Brain microvascular endothelial cell (primary cell): ENCODE results near the gene DCAF7.

ENCODE experiments used
- DNase-seq: peaks from one replicate; pipeline ENCODE4 v3.0.0-alpha.2; 2020
- H3K27ac ChIP-seq: fragments of 250-450 bp; sonication (Bioruptor Pico); 2 replicates; pipeline ENCODE4 v1.5.1; 2020; ENCODE audit warnings: mild to moderate bottlenecking, moderate library complexity
- H3K27me3 ChIP-seq: fragments of 250-450 bp; sonication (Bioruptor Pico); replicated peaks from 2 replicates; pipeline ENCODE4 v1.5.1; 2020; ENCODE audit warnings: mild to moderate bottlenecking
- H3K36me3 ChIP-seq: fragments of 250-450 bp; sonication (Bioruptor Pico); replicated peaks from 2 replicates; pipeline ENCODE4 v1.5.1; 2020; ENCODE audit warnings: mild to moderate bottlenecking
- H3K4me3 ChIP-seq: 2 replicates; pipeline ENCODE4 v1.5.1; 2011; ENCODE audit warnings: low read depth, mild to moderate bottlenecking, control low read depth, low read length, moderate library complexity
- CTCF ChIP-seq: IDR thresholded peaks from 2 replicates; pipeline ENCODE4 v1.5.1; 2011; ENCODE audit warnings: low read depth, mild to moderate bottlenecking, moderate library complexity, low read length, control low read depth, inconsistent platforms; ENCODE audit errors: missing control alignments
- in situ Hi-C: cut with HindIII; loops from 2 replicates; pipeline ENCODE4 v1.10.0; 2017; ENCODE audit warnings: low sequenced_read_pairs, low pct_ligation_motif_present

DCAF7 gene

GRCh38 chr17:63629627-63630026, 79.3 kb downstream of the DCAF7 start:
- no peak for TF ChIP-seq CTCF
- Histone ChIP-seq H3K27ac (no peak overlapping the region), H3K27me3 (no peaks in the 10 kb centered on the region), H3K36me3 (peaks cover 5% of the 10 kb centered on the region), H3K4me3 (no peak overlapping the region)
- no peak for DNase-seq
- in situ Hi-C loops: no loop called here

- no peak for TF ChIP-seq CTCF
- H3K4me3 ChIP-seq: no peak overlapping the region
- no peak overlapping the region for H3K27ac ChIP-seq
- no peaks in the 10 kb centered on the region for H3K27me3 ChIP-seq
- in situ Hi-C loops: no loop called here
- no peak for DNase-seq
- peaks cover 5% of the 10 kb centered on the region for H3K36me3 ChIP-seq
Observed at GRCh38 chr17:63631062-63631461, 80.8 kb downstream of the DCAF7 start.

- H3K36me3 ChIP-seq: peaks cover 10% of the 10 kb centered on the region
- TF ChIP-seq CTCF: no peak
- DNase-seq: no peak
- in situ Hi-C loops: no loop called here
- no peak overlapping the region for H3K4me3 ChIP-seq
- H3K27me3 ChIP-seq: no peaks in the 10 kb centered on the region
- no peak overlapping the region for H3K27ac ChIP-seq
Observed at GRCh38 chr17:63631626-63632025, 81.3 kb downstream of the DCAF7 start.

GRCh38 chr17:63633742-63634141, 83.5 kb downstream of the DCAF7 start:
- in situ Hi-C loops: no loop called here

GRCh38 chr17:63634163-63634562, 83.9 kb downstream of the DCAF7 start:
- in situ Hi-C loops: no loop called here
- DNase-seq: peak; percentile 34
- H3K27me3 ChIP-seq: no peaks in the 10 kb centered on the region
- H3K36me3 ChIP-seq: peaks cover 13% of the 10 kb centered on the region
- no peak for TF ChIP-seq CTCF
- H3K27ac ChIP-seq: peak overlapping the region; percentile 3
- no peak overlapping the region for H3K4me3 ChIP-seq

More at GRCh38 chr17:63633742-63634141, 83.5 kb downstream of the DCAF7 start:
- Histone ChIP-seq H3K36me3 (peaks cover 13% of the 10 kb centered on the region), H3K27me3 (no peaks in the 10 kb centered on the region), H3K27ac (no peak overlapping the region), H3K4me3 (no peak overlapping the region)
- no peak for DNase-seq
- TF ChIP-seq CTCF: no peak

- Histone ChIP-seq H3K27ac (no peak overlapping the region), H3K27me3 (no peaks in the 10 kb centered on the region), H3K4me3 (no peak overlapping the region), H3K36me3 (peaks cover 13% of the 10 kb centered on the region)
- in situ Hi-C loops: no loop called here
- TF ChIP-seq CTCF: no peak
- no peak for DNase-seq
Observed at GRCh38 chr17:63634816-63635215, 84.5 kb downstream of the DCAF7 start.
